GM21526 (cell line): Measurements from ENCODE around the gene CUL9.
"Not testable (repeated sequence)": the region's sequence is repeated elsewhere in the genome, so short reads cannot be mapped to it uniquely, and the experiment has no call there.

Source experiments
- ATAC-seq: cut with Tn5 transposase; IDR thresholded peaks from one replicate; pipeline ENCODE4 v1.9.1; 2021; ENCODE audit warnings: moderate library complexity; ENCODE audit not compliant: unreplicated experiment, low FRiP score

CUL9 gene

GRCh38 chr6:43181942-43182860, at the start of gene CUL9:
Gene CUL9, plus strand, starts transcription at chr6:43182196. Its CDS starts 2,115 bp downstream, at chr6:43184311.
- ATAC-seq = peak; percentile 85

GRCh38 chr6:43138267-43138666, 43.7 kb upstream of the CUL9 start:
- ATAC-seq = no peak

- not testable (repeated sequence) for ATAC-seq
Measured at GRCh38 chr6:43139973-43140372, 42.0 kb upstream of the CUL9 start.

- no peak for ATAC-seq
Measured at GRCh38 chr6:43141644-43142043, 40.4 kb upstream of the CUL9 start.

GRCh38 chr6:43142101-43142500, 39.9 kb upstream of the CUL9 start:
- no peak for ATAC-seq

- peak; percentile 58 for ATAC-seq
Measured at GRCh38 chr6:43143235-43144128, 38.5 kb upstream of the CUL9 start.

GRCh38 chr6:43144879-43145278, 37.1 kb upstream of the CUL9 start:
- ATAC-seq = no peak

GRCh38 chr6:43146261-43146660, 35.7 kb upstream of the CUL9 start:
- no peak for ATAC-seq

- ATAC-seq = no peak
Measured at GRCh38 chr6:43146709-43147688, 35.0 kb upstream of the CUL9 start.

GRCh38 chr6:43147691-43148477, 34.1 kb upstream of the CUL9 start:
- no peak for ATAC-seq

GRCh38 chr6:43149265-43149664, 32.7 kb upstream of the CUL9 start:
- ATAC-seq = no peak

- ATAC-seq = no peak
Measured at GRCh38 chr6:43150051-43150751, 31.8 kb upstream of the CUL9 start.

- ATAC-seq = no peak
Measured at GRCh38 chr6:43159599-43159998, 22.4 kb upstream of the CUL9 start.

- ATAC-seq = no peak
Measured at GRCh38 chr6:43163899-43164298, 18.1 kb upstream of the CUL9 start.

GRCh38 chr6:43170417-43170930, 11.5 kb upstream of the CUL9 start:
- ATAC-seq = no peak

- ATAC-seq = peak; percentile 55
Measured at GRCh38 chr6:43170931-43171706, 10.9 kb upstream of the CUL9 start, which contains the start of gene SRF. Gene SRF, plus strand, starts transcription at chr6:43171269. Its CDS starts 388 bp downstream, at chr6:43171657.

- ATAC-seq = no peak
Measured at GRCh38 chr6:43171707-43172103, 10.3 kb upstream of the CUL9 start.
